H9 (cell line): ENCODE data around the gene COL23A1. TPM values are rescaled to one million over a fixed set of nuclear protein-coding genes. Genes with fewer than 3 reads are reported as not detected.

ENCODE experiments used
- DNase-seq: peaks from one replicate; pipeline ENCODE4 v3.0.0-alpha.2; 2017
- H2AFZ ChIP-seq: one replicate; pipeline ENCODE4 v1.6.1; 2013; ENCODE audit warnings: mild to moderate bottlenecking, low read length, control low read depth, moderate library complexity
- H2AK5ac ChIP-seq: 2 replicates; pipeline ENCODE4 v1.6.1; 2013; ENCODE audit warnings: low read length, control low read depth, mixed read lengths; ENCODE audit not compliant: insufficient read length
- H2BK120ac ChIP-seq: one replicate; pipeline ENCODE4 v1.6.1; 2013; ENCODE audit warnings: low read depth, mild to moderate bottlenecking, low read length, control low read depth, inconsistent platforms; ENCODE audit not compliant: poor library complexity, severe bottlenecking
- H2BK12ac ChIP-seq: 2 replicates; pipeline ENCODE4 v1.6.1; 2013; ENCODE audit warnings: low read length, control low read depth, mixed read lengths, low read depth; ENCODE audit not compliant: insufficient read length
- H2BK15ac ChIP-seq: 2 replicates; pipeline ENCODE4 v1.6.1; 2013; ENCODE audit warnings: low read depth, low read length, control low read depth
- H2BK20ac ChIP-seq: one replicate; pipeline ENCODE4 v1.6.1; 2013; ENCODE audit warnings: low read depth, mild to moderate bottlenecking, low read length, control low read depth, inconsistent platforms; ENCODE audit not compliant: poor library complexity, severe bottlenecking
- H2BK5ac ChIP-seq: 2 replicates; pipeline ENCODE4 v1.6.1; 2013; ENCODE audit warnings: low read length, control low read depth, mixed read lengths; ENCODE audit not compliant: insufficient read length
- H3K14ac ChIP-seq: 2 replicates; pipeline ENCODE4 v1.6.1; 2013; ENCODE audit warnings: low read length, control low read depth; ENCODE audit not compliant: insufficient read depth
- H3K18ac ChIP-seq: 2 replicates; pipeline ENCODE4 v1.6.1; 2013; ENCODE audit warnings: low read depth, mild to moderate bottlenecking, mixed read lengths, low read length, control low read depth; ENCODE audit not compliant: insufficient read length
- H3K23ac ChIP-seq: 2 replicates; pipeline ENCODE4 v1.6.1; 2013; ENCODE audit warnings: low read length, control low read depth, mixed read lengths, low read depth; ENCODE audit not compliant: insufficient read length
- H3K23me2 ChIP-seq: 2 replicates; pipeline ENCODE4 v1.6.1; 2013; ENCODE audit warnings: low read depth, mild to moderate bottlenecking, mixed read lengths, low read length, control low read depth; ENCODE audit not compliant: insufficient read length, poor library complexity, severe bottlenecking
- H3K27ac ChIP-seq: 2 replicates; pipeline ENCODE4 v1.5.1; 2013; ENCODE audit warnings: low read length, control low read depth, mixed read lengths, low read depth; ENCODE audit not compliant: insufficient read length
- H3K27me3 ChIP-seq: 2 replicates; pipeline ENCODE4 v1.6.1; 2013; ENCODE audit warnings: low read length, control low read depth, inconsistent platforms; ENCODE audit not compliant: insufficient read depth
- H3K4ac ChIP-seq: 2 replicates; pipeline ENCODE4 v1.6.1; 2013; ENCODE audit warnings: low read depth, mild to moderate bottlenecking, control low read depth, inconsistent platforms, low read length, moderate library complexity
- H3K4me1 ChIP-seq: 2 replicates; pipeline ENCODE4 v1.6.1; 2013; ENCODE audit warnings: low read length, control low read depth, inconsistent platforms; ENCODE audit not compliant: insufficient read depth
- H3K4me2 ChIP-seq: 2 replicates; pipeline ENCODE4 v1.6.1; 2013; ENCODE audit warnings: low read length, control low read depth, mixed read lengths; ENCODE audit not compliant: insufficient read length, insufficient read depth
- H3K56ac ChIP-seq: 2 replicates; pipeline ENCODE4 v1.6.1; 2013; ENCODE audit warnings: low read depth, mild to moderate bottlenecking, mixed read lengths, low read length, control low read depth; ENCODE audit not compliant: insufficient read length
- H3K79me1 ChIP-seq: 2 replicates; pipeline ENCODE4 v1.6.1; 2013; ENCODE audit warnings: low read depth, mild to moderate bottlenecking, moderate library complexity, low read length, control low read depth, inconsistent platforms; ENCODE audit not compliant: insufficient read depth, poor library complexity, severe bottlenecking
- H3K79me2 ChIP-seq: 2 replicates; pipeline ENCODE4 v1.6.1; 2013; ENCODE audit warnings: low read length, control low read depth, inconsistent platforms; ENCODE audit not compliant: insufficient read depth
- H3K9ac ChIP-seq: 2 replicates; pipeline ENCODE4 v1.6.1; 2013; ENCODE audit warnings: low read length, control low read depth, mixed read lengths; ENCODE audit not compliant: insufficient read length; ENCODE audit errors: extremely low read depth
- H3K9me3 ChIP-seq: one replicate; pipeline ENCODE4 v1.6.1; 2013; ENCODE audit warnings: low read depth, low read length, inconsistent platforms; ENCODE audit not compliant: control insufficient read depth
- H3T11ph ChIP-seq: one replicate; pipeline ENCODE4 v1.6.1; 2013; ENCODE audit warnings: mild to moderate bottlenecking, low read length, control low read depth, inconsistent platforms
- H4K20me1 ChIP-seq: one replicate; pipeline ENCODE4 v1.6.1; 2013; ENCODE audit not compliant: control insufficient read depth, insufficient read length, insufficient read depth
- H4K5ac ChIP-seq: 2 replicates; pipeline ENCODE4 v1.6.1; 2013; ENCODE audit warnings: low read depth, mild to moderate bottlenecking, mixed read lengths, low read length, control low read depth; ENCODE audit not compliant: insufficient read length
- H4K8ac ChIP-seq: replicated peaks from 2 replicates; pipeline ENCODE4 v1.6.1; 2013; ENCODE audit warnings: low read length, control low read depth, mixed read lengths, low read depth; ENCODE audit not compliant: insufficient read length
- H4K91ac ChIP-seq: 2 replicates; pipeline ENCODE4 v1.6.1; 2013; ENCODE audit warnings: low read depth, mild to moderate bottlenecking, moderate library complexity, mixed read lengths, low read length, control low read depth; ENCODE audit not compliant: insufficient read length
- H3K27ac Mint-ChIP-seq, 3 experiments: 2 replicates in 2 of 3; 3 replicates in 1 of 3; pipeline ENCODE4 v1.8.0; 2020 to 2021; ENCODE audit warnings: mixed read lengths in 3 of 3, mild to moderate bottlenecking in 1 of 3, moderate library complexity in 1 of 3
- H3K27me3 Mint-ChIP-seq: 2 replicates; pipeline ENCODE4 v1.8.0; 2021; ENCODE audit warnings: low read depth, mild to moderate bottlenecking, moderate library complexity, mixed read lengths
- H3K36me3 Mint-ChIP-seq, 3 experiments: 2 replicates in 2 of 3; 3 replicates in 1 of 3; pipeline ENCODE4 v1.8.0; 2020 to 2021; ENCODE audit warnings: low read depth in 3 of 3, mixed read lengths in 3 of 3; ENCODE audit not compliant: insufficient read depth in 1 of 3
- H3K4me1 Mint-ChIP-seq, 2 experiments: 2 replicates each; pipeline ENCODE4 v1.8.0; 2020; ENCODE audit warnings: mixed read lengths in 2 of 2
- H3K4me3 Mint-ChIP-seq, 2 experiments: 2 replicates in 1 of 2; 3 replicates in 1 of 2; pipeline ENCODE4 v1.8.0; 2020 to 2021; ENCODE audit warnings: mild to moderate bottlenecking in 2 of 2, mixed read lengths in 2 of 2, moderate library complexity in 1 of 2
- H3K9me3 Mint-ChIP-seq, 2 experiments: 2 replicates in 1 of 2; 3 replicates in 1 of 2; pipeline ENCODE4 v1.8.0; 2020; ENCODE audit warnings: mild to moderate bottlenecking in 2 of 2, mixed read lengths in 2 of 2, moderate library complexity in 1 of 2
- whole genome bisulfite sequencing: extraction: QIAGEN DNeasy Blood & Tissue Kit; methylation state at CpG from one replicate; pipeline ENCODE4 v1.1.7; 2013; ENCODE audit warnings: missing lambda C conversion rate, low lambda C conversion rate, mixed read lengths; ENCODE audit not compliant: insufficient read length; ENCODE audit errors: extremely low coverage; 5-methylcytosine and 5-hydroxymethylcytosine counted together
- total RNA-seq: library from RNA; stranded (reverse); gene quantifications from 2 replicates; pipeline ENCODE4 v1.2.1, GENCODE V29; 2021
- TF ChIP-seq, protein P1 (sequence below): fragments of 200-600 bp; sonication (generic); conservative IDR thresholded peaks from 3 replicates; pipeline ENCODE4 v1.8.0; 2021; ENCODE audit warnings: antibody characterized with exemption, mild to moderate bottlenecking

COL23A1 gene
- total RNA-seq, 1 experiment from 2014 or later, result 2.6 TPM

DNA sequence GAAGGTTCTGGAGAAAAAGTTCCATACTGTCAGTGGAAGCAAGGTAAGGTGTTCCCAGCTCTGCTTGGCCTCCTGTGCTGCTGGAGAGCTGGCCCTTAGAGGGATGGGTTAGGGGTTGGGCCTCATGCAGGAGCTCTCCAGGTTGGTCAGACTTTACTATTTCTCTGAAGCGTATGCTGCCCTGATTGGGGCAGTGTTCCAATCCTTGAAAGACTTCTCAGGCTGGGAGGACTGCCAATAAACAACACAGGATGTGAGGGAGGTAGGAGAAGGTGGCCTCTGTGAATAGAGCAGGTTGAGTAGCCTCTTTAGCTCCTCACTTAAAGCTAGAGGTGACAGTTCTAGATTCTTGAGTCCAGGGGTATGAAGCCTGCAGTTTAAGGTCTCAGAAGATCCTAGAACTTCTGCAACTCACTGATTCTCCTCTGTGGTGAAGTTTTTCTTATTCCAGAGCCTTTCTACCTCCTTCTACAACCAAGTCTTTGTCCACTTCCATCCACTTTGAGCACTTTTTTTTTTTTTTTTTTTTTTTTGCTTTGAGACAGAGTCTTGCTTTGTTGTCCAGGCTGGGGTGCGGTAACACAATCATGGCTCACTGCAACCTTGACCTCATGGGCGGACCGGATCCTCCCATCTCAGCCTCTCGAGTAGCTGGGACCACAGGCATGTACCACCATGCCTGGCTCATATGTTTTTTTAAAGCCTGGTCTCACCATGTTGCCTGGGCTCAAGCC lies 382.8 kb downstream of the COL23A1 start:
- Histone ChIP-seq H3K27me3 (no peaks in the 10 kb centered on the region), H2BK5ac (no peak overlapping the region), H3K4me1 (no peaks in the 10 kb centered on the region; the same call in 1 of the 2 replicates), H2AFZ (no peak overlapping the region), H4K5ac (no peak overlapping the region), H3K9ac (no peak overlapping the region), H3K23ac (no peak overlapping the region), H2BK15ac (no peak overlapping the region), H3K14ac (no peak overlapping the region), H3K9me3 (no peaks in the 10 kb centered on the region), H3K79me2 (peaks cover 23% of the 10 kb centered on the region), H3K56ac (no peak overlapping the region), H3K18ac (no peak overlapping the region), H3K27ac (no peak overlapping the region), H2BK12ac (no peak overlapping the region), H3K4me2 (peak overlapping the region; percentile 19), H3K4ac (no peak overlapping the region), H3T11ph (no peak overlapping the region), H2AK5ac (no peak overlapping the region), H2BK20ac (no peak overlapping the region), H4K20me1 (no peaks in the 10 kb centered on the region), H3K79me1 (peaks cover 9% of the 10 kb centered on the region), H2BK120ac (no peak overlapping the region), H4K91ac (no peak overlapping the region), H3K23me2 (peaks cover 10% of the 10 kb centered on the region), H4K8ac (no peak overlapping the region)
- peaks cover 2% of the 10 kb centered on the region in 2 experiments; a peak in 3 of 5 replicates for H3K9me3 Mint-ChIP-seq
- H3K27me3 Mint-ChIP-seq, result peaks cover 13% of the 10 kb centered on the region
- TF ChIP-seq, protein P1, sequence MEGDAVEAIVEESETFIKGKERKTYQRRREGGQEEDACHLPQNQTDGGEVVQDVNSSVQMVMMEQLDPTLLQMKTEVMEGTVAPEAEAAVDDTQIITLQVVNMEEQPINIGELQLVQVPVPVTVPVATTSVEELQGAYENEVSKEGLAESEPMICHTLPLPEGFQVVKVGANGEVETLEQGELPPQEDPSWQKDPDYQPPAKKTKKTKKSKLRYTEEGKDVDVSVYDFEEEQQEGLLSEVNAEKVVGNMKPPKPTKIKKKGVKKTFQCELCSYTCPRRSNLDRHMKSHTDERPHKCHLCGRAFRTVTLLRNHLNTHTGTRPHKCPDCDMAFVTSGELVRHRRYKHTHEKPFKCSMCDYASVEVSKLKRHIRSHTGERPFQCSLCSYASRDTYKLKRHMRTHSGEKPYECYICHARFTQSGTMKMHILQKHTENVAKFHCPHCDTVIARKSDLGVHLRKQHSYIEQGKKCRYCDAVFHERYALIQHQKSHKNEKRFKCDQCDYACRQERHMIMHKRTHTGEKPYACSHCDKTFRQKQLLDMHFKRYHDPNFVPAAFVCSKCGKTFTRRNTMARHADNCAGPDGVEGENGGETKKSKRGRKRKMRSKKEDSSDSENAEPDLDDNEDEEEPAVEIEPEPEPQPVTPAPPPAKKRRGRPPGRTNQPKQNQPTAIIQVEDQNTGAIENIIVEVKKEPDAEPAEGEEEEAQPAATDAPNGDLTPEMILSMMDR, result no peak
- H3K4me3 Mint-ChIP-seq, result peak overlapping the region; percentile 75 to 86
- peaks cover 14 to 34% of the 10 kb centered on the region in 2 experiments for H3K4me1 Mint-ChIP-seq
- H3K27ac Mint-ChIP-seq, result peak overlapping the region; percentile 46 to 91 (median 64); a peak in 4 of 7 replicates
- no peak for DNase-seq
- no CpG with 5 or more reads among the region's 5 CpGs for WGBS
- peaks cover 59 to 74% (median 70%) of the 10 kb centered on the region in 3 experiments for H3K36me3 Mint-ChIP-seq
